Ascending aorta (tissue), 2 donors: ENCODE data around the gene PDGFA. TPM values are rescaled to one million over a fixed set of nuclear protein-coding genes. Genes with fewer than 3 reads are reported as not detected.

Experiments
- DNase-seq, 2 donors: peaks; one replicate each; pipeline ENCODE4 v3.0.0-alpha.2; 2019; ENCODE audit warnings: low spot score in 2 of 2
- H3K27ac ChIP-seq, 2 donors: fragments of 200-600 bp; sonication (generic); one replicate each; pipeline ENCODE4 v1.5.1; 2016 to 2017; ENCODE audit warnings: mild to moderate bottlenecking in 1 of 2
- H3K27me3 ChIP-seq: fragments of 200-600 bp; sonication (generic); one replicate; pipeline ENCODE4 v1.5.1; 2017
- H3K36me3 ChIP-seq, 2 donors: fragments of 200-600 bp; sonication (generic); one replicate each; pipeline ENCODE4 v1.5.1; 2016
- H3K4me1 ChIP-seq, 2 donors: fragments of 200-600 bp; sonication (generic); one replicate each; pipeline ENCODE4 v1.5.1; 2016 to 2017; ENCODE audit warnings: mild to moderate bottlenecking in 1 of 2
- H3K4me3 ChIP-seq, 2 donors: fragments of 200-600 bp; sonication (generic); one replicate each; pipeline ENCODE4 v1.5.1; 2016 to 2017; ENCODE audit warnings: mild to moderate bottlenecking in 1 of 2
- H3K9me3 ChIP-seq, 2 donors: fragments of 200-600 bp; sonication (generic); one replicate each; pipeline ENCODE4 v1.5.1; 2016
- intact Hi-C: fragments of 100-400 bp; cut with DNase I; formaldehyde crosslinking; loops from one replicate; pipeline ENCODE4 v1.15.1; 2023
- total RNA-seq: library from RNA; depleted of rRNA; stranded (reverse); fragments of >200 nt; gene quantifications from one replicate; pipeline ENCODE4 v1.1.0, GENCODE V29; 2016
- TF ChIP-seq, protein P1 (sequence below), 3 experiments: fragments of 200-600 bp in 2 of 3; fragments of 450-650 bp in 1 of 3; sonication (generic) in 2 of 3; IDR thresholded peaks; one replicate each; pipeline ENCODE4 v1.5.1; 2016 to 2019; ENCODE audit warnings: antibody characterized with exemption in 3 of 3, mild to moderate bottlenecking in 1 of 3, moderate library complexity in 1 of 3

Gene PDGFA
- total RNA-seq, 1 donor from 2014 or later = 349 TPM

DNA sequence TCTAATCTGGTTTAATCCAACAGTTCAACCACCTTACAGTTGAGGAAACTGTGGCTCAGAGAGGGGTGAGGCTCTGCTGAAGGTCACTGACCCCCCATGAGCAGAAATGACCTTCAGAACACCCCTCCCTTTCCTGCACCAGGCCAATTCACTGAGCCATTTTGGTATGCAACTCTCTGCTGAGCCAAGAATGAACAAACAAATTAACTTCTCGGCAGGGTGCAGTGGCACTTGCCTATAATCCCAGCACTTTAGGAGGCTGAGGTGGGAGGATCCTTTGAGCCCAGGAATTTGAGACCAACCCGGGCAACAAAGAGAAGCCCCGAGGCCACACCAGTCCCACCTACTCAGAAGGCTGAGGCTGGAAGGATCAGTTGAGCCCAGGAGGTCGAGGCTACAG is 29.8 kb downstream of the PDGFA start:
- no peak for DNase-seq

DNA sequence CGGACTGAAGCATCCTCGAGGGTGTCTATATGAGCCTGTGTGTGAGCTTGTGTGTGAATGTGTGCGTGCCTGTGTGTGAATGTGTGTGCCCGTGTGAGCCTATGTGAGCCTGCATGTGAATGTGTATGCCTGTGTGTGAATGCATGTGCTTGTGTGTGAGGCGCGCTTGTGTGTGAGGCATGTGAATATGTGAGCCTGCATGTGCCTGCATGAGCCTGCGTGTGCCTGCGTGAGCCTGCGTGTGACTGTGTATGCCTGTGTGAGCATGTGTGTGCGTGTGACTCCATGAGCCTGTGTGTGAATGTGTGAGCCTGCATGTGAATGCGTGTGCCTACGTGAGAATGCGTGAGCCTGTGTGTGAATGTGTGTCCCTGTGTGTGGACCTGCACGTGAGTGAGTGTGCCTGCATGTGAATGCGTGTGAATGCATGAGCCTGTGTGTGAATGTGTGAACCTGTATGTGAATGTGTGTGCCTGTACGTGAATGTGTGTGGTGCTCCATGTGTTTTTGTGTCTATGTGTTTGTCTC is 33.4 kb downstream of the PDGFA start:
- no peaks in the 10 kb centered on the region for H3K36me3 ChIP-seq
- H3K27ac ChIP-seq = no peak overlapping the region
- no peaks in the 10 kb centered on the region for H3K4me1 ChIP-seq
- no peaks in the 10 kb centered on the region for H3K27me3 ChIP-seq
- intact Hi-C loops = no loop called here
- TF ChIP-seq, protein P1, sequence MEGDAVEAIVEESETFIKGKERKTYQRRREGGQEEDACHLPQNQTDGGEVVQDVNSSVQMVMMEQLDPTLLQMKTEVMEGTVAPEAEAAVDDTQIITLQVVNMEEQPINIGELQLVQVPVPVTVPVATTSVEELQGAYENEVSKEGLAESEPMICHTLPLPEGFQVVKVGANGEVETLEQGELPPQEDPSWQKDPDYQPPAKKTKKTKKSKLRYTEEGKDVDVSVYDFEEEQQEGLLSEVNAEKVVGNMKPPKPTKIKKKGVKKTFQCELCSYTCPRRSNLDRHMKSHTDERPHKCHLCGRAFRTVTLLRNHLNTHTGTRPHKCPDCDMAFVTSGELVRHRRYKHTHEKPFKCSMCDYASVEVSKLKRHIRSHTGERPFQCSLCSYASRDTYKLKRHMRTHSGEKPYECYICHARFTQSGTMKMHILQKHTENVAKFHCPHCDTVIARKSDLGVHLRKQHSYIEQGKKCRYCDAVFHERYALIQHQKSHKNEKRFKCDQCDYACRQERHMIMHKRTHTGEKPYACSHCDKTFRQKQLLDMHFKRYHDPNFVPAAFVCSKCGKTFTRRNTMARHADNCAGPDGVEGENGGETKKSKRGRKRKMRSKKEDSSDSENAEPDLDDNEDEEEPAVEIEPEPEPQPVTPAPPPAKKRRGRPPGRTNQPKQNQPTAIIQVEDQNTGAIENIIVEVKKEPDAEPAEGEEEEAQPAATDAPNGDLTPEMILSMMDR (IDR thresholded peaks at IDR 0.05) = no peak
- H3K9me3 ChIP-seq = no peaks in the 10 kb centered on the region
- H3K4me3 ChIP-seq = no peak overlapping the region
- DNase-seq = no peak

More for the DNA sequence above, 29.8 kb downstream of the PDGFA start:
- no peak overlapping the region for H3K27ac ChIP-seq
- intact Hi-C loops = no loop called here
- H3K4me3 ChIP-seq = no peak overlapping the region
- TF ChIP-seq, protein P1 (IDR thresholded peaks at IDR 0.05) = no peak
- no peaks in the 10 kb centered on the region for H3K4me1 ChIP-seq
- no peaks in the 10 kb centered on the region for H3K27me3 ChIP-seq
- no peaks in the 10 kb centered on the region for H3K9me3 ChIP-seq
- H3K36me3 ChIP-seq = no peaks in the 10 kb centered on the region

DNA sequence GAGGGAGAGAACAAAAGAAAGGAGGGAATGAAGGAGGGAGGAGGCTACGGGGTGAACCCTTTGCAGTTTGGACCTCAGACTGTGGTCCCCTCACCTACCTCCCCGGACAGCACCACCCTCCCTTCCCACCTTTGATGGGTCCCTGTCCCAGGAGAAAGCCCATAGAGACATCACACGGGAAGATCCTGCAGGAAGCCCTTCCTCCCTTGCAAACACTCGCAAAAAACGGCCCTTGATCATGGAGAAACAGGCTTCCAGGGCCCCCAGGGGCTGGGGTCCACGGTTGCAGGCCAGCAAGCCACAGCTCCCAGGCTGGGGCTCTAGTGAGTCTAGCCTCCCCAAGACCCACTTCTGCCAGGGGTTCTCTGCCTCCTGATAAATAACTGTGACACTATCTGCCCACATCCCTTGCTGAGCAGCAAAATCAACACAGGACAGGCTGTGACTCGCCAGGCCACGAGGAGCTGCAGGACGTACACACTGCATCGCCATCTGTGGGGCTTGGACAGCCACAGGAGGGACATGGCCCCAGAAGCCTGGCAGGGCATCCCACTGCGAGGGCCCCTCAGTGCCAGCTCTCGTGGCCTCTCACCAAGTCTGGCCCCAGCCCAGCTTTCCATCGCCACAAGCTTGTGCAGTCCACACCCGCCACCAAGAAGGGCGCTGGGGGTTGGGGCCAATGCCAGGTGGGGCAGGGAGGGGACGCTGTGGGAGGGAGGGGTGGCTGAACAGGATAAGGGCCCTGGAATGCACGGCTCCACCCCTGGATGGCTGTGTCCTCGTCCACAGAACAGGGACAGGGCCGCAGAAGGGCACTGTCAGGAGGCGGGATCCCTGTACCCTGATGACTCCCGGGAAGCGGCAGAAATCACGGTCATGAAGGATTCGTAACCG is 34.2 kb downstream of the PDGFA start:
- H3K4me3 ChIP-seq = no peak overlapping the region
- no peaks in the 10 kb centered on the region for H3K27me3 ChIP-seq
- intact Hi-C loops = no loop called here
- TF ChIP-seq, protein P1 (IDR thresholded peaks at IDR 0.05) = no peak
- no peak overlapping the region for H3K27ac ChIP-seq
- H3K36me3 ChIP-seq = no peaks in the 10 kb centered on the region
- H3K9me3 ChIP-seq = no peaks in the 10 kb centered on the region
- no peaks in the 10 kb centered on the region for H3K4me1 ChIP-seq
- DNase-seq = no peak

DNA sequence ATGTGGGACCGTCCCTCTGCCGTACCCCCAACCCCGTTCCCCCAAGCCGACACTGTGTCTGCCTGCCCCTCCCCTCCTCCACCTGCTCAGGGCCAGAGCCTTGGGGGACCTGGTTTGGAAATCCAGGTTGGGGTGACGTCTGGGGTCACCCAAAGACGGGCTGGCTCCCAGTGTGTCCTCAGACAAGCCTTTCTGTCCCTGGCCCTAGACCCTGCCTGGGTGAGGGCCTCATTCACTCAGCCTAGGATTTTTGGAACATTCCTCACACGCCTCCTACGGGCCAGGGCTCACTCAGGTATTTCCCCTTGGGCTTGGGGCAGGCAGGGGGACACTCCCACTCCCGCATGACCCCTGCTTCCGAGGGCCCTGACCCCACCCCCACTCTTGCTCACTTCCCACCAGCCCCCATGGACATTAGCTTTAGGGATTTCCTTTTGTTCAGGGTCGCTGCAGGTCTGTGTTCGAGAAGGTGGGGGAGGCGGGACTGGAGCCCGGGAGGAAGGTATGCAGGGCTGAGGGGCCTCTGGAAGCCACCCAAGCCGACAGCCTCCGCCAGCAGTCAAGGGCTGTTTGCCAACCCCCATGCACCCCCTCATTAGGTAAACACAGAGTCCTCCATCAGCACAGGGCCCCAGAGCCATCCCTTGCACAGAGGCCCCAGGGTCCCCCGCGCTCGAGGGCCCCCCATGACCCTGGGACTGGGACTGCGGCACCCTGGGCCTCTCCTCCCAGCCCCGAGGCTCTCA is 35.1 kb downstream of the PDGFA start:
- TF ChIP-seq, protein P1 (IDR thresholded peaks at IDR 0.05) = no peak
- no peak for DNase-seq
- no peak overlapping the region for H3K27ac ChIP-seq
- no peaks in the 10 kb centered on the region for H3K36me3 ChIP-seq
- no peaks in the 10 kb centered on the region for H3K9me3 ChIP-seq
- no peak overlapping the region for H3K4me3 ChIP-seq
- H3K27me3 ChIP-seq = no peaks in the 10 kb centered on the region
- H3K4me1 ChIP-seq = no peaks in the 10 kb centered on the region
- intact Hi-C loops = no loop called here

DNA sequence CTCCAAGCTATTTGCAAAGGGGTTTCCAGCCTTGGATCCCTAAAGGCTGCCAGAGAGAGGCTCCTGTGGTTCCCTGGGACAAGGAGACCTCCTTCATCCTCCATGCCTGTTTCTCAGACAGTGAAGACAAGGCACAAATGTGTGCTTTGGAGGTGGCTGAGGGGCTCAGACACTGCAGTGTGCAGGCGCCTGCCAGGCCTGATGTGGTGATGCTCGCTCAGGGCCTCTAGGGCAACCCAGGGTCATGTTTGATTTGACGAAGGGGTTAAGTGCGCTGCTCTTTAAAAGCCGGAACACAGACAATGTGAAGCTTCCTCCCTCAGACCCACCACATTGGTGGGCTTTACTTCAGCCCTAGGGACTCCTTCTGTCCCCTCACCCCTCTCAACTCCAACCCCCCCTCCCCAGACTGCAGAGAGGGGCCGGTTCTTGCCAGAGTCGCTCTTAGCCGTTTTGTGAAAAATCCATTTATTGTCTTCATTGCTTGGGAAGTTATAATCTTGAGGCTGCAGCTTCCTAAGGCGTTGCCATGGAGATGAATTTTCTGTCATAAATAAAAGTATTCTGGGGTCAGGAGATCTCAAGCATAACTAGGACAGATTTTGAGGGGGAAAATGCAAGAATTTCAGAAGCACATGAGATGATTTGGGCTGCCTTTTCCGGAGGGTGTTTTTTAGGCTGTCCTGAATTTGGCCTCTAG is 35.8 kb downstream of the PDGFA start:
- DNase-seq = no peak
- H3K27me3 ChIP-seq = no peaks in the 10 kb centered on the region
- no peaks in the 10 kb centered on the region for H3K9me3 ChIP-seq
- H3K36me3 ChIP-seq = no peaks in the 10 kb centered on the region
- TF ChIP-seq, protein P1 (IDR thresholded peaks at IDR 0.05) = no peak
- H3K27ac ChIP-seq = no peak overlapping the region
- no peaks in the 10 kb centered on the region for H3K4me1 ChIP-seq
- intact Hi-C loops = no loop called here
- H3K4me3 ChIP-seq = no peak overlapping the region
